ENCODE data around the gene METTL25.
"Not testable (repeated sequence)": the region's sequence is repeated elsewhere in the genome, so short reads cannot be mapped to it uniquely, and the experiment has no call there.

Gene METTL25

GRCh38 chr12:82358200-82359114, at the start of gene METTL25, which contains the start of gene CCDC59:
Gene METTL25, plus strand, starts transcription at chr12:82358529. Its CDS starts 37 bp downstream, at chr12:82358566.
Gene CCDC59, minus strand, starts transcription at chr12:82358387. Its CDS starts 11 bp downstream, at chr12:82358376.
- DNase-seq (ENCODE audit: low read depth) = peak; percentile 98

GRCh38 chr12:82314406-82314892, 43.9 kb upstream of the METTL25 start:
- no peak for DNase-seq (ENCODE audit: low read depth)

GRCh38 chr12:82319276-82319675, 39.1 kb upstream of the METTL25 start:
- DNase-seq (ENCODE audit: low read depth) = no peak

GRCh38 chr12:82325540-82326336, 32.6 kb upstream of the METTL25 start:
- DNase-seq (ENCODE audit: low read depth) = no peak

- DNase-seq (ENCODE audit: low read depth) = peak; percentile 20
These were observed 31.3 kb upstream of the METTL25 start for GRCh38 chr12:82326905-82327503.

- no peak for DNase-seq (ENCODE audit: low read depth)
These were observed 30.5 kb upstream of the METTL25 start for GRCh38 chr12:82327861-82328260.

GRCh38 chr12:82329508-82329907, 28.8 kb upstream of the METTL25 start:
- DNase-seq (ENCODE audit: low read depth) = no peak

GRCh38 chr12:82350161-82350560, 8.2 kb upstream of the METTL25 start:
- no peak for DNase-seq (ENCODE audit: low read depth)

GRCh38 chr12:82351390-82351789, 6.9 kb upstream of the METTL25 start:
- DNase-seq (ENCODE audit: low read depth) = no peak

GRCh38 chr12:82357340-82357739, 989 bp upstream of the METTL25 start:
- DNase-seq (ENCODE audit: low read depth) = peak; percentile 10

GRCh38 chr12:82357845-82358199, 507 bp upstream of the METTL25 start:
- DNase-seq (ENCODE audit: low read depth) = peak; percentile 27

GRCh38 chr12:82359115-82359478, 768 bp downstream of the METTL25 start:
- peak; percentile 7 for DNase-seq (ENCODE audit: low read depth)

GRCh38 chr12:82360834-82361233, 2.5 kb downstream of the METTL25 start:
- not testable (repeated sequence) for DNase-seq (ENCODE audit: low read depth)

GRCh38 chr12:82361461-82361915, 3.2 kb downstream of the METTL25 start:
- no peak for DNase-seq (ENCODE audit: low read depth)

- no peak for DNase-seq (ENCODE audit: low read depth)
These were observed 5.7 kb downstream of the METTL25 start for GRCh38 chr12:82363990-82364389.

- DNase-seq (ENCODE audit: low read depth) = no peak
These were observed 7.9 kb downstream of the METTL25 start for GRCh38 chr12:82366197-82366596.

GRCh38 chr12:82375201-82375600, 16.9 kb downstream of the METTL25 start:
- no peak for DNase-seq (ENCODE audit: low read depth)

GRCh38 chr12:82378997-82379396, 20.7 kb downstream of the METTL25 start:
- no peak for DNase-seq (ENCODE audit: low read depth)

GRCh38 chr12:82383930-82384552, 25.7 kb downstream of the METTL25 start:
- DNase-seq (ENCODE audit: low read depth) = peak; percentile 36

- DNase-seq (ENCODE audit: low read depth) = no peak
These were observed 40.5 kb downstream of the METTL25 start for GRCh38 chr12:82398879-82399278.

GRCh38 chr12:82400819-82401218, 42.5 kb downstream of the METTL25 start:
- DNase-seq (ENCODE audit: low read depth) = no peak

- no peak for DNase-seq (ENCODE audit: low read depth)
These were observed 48.3 kb downstream of the METTL25 start for GRCh38 chr12:82406651-82407050.

Data from amniotic epithelial cell (primary cell).